ENCODE results near the gene NCAN. TPM values are rescaled to one million over a fixed set of nuclear protein-coding genes. Genes with fewer than 3 reads are reported as not detected.
A peak's percentile ranks its signal among the peaks of the same experiment; 100 is the strongest.

Gene NCAN
- total RNA-seq, 1 experiment from 2014 or later: 0.15 TPM

GRCh38 chr19:19223060-19223459 lies 11.3 kb downstream of the NCAN start:
- Histone ChIP-seq H3F3A (ENCODE audit: low read length, unreplicated experiment) (no peaks in the 10 kb centered on the region), H3K27me3 (ENCODE audit: low read length) (0 out of 2 replicates have a peak, but pooled peaks cover 4% of the 10 kb centered on the region), H3K9me2 (replicated peaks; ENCODE audit: low read length) (no peaks in the 10 kb centered on the region), H4K20me1 (ENCODE audit: low read length) (no peaks in the 10 kb centered on the region), H3K79me2 (ENCODE audit: low read length) (no peaks in the 10 kb centered on the region), H3K27ac (ENCODE audit: low read length) (no peak overlapping the region), H3K36me3 (ENCODE audit: low read depth, low read length) (no peaks in the 10 kb centered on the region), H3K4me2 (ENCODE audit: low read length) (no peak overlapping the region), H3K4me3 (ENCODE audit: low read length) (no peak overlapping the region), H3K9me3 (ENCODE audit: low read length) (no peaks in the 10 kb centered on the region), H2AFZ (ENCODE audit: low read length) (no peak overlapping the region), H3K4me1 (ENCODE audit: insufficient read depth, low read length) (no peaks in the 10 kb centered on the region; the same call in 1 of the 2 replicates), H3K9ac (ENCODE audit: low read length) (no peak overlapping the region)
- no peak for TF ChIP-seq EZH2 (IDR thresholded peaks at IDR 0.05; ENCODE audit: low read length, unreplicated experiment)
- no peak for TF ChIP-seq EZH2phosphoT487 (IDR thresholded peaks at IDR 0.05; ENCODE audit: borderline replicate concordance, low read length)
- TF ChIP-seq, protein P1, sequence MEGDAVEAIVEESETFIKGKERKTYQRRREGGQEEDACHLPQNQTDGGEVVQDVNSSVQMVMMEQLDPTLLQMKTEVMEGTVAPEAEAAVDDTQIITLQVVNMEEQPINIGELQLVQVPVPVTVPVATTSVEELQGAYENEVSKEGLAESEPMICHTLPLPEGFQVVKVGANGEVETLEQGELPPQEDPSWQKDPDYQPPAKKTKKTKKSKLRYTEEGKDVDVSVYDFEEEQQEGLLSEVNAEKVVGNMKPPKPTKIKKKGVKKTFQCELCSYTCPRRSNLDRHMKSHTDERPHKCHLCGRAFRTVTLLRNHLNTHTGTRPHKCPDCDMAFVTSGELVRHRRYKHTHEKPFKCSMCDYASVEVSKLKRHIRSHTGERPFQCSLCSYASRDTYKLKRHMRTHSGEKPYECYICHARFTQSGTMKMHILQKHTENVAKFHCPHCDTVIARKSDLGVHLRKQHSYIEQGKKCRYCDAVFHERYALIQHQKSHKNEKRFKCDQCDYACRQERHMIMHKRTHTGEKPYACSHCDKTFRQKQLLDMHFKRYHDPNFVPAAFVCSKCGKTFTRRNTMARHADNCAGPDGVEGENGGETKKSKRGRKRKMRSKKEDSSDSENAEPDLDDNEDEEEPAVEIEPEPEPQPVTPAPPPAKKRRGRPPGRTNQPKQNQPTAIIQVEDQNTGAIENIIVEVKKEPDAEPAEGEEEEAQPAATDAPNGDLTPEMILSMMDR (conservative IDR thresholded peaks at IDR 0.05; ENCODE audit: low read depth, low read length): no peak
- ChIA-PET CTCF (interaction anchor here (0.6 kb wide), 1 partner anchor 268 kb away, joined by 3 read pairs; no protein-coding TSS in a partner anchor), POLR2A (ENCODE audit: unreplicated experiment) (no interaction called here)
- intact Hi-C loops (cut with micrococcal nuclease): no loop called here
- ATAC-seq (no peak), DNase-seq (no peak)
- no TSS peak for BruUV-seq (replicated peaks)

GRCh38 chr19:19223636-19224035 lies 11.9 kb downstream of the NCAN start:
- DNase-seq: no peak
- no peaks in the 10 kb centered on the region; the same call in 1 of the 2 replicates for H3K4me1 ChIP-seq (ENCODE audit: insufficient read depth, low read length)
- H3K27me3 ChIP-seq (ENCODE audit: low read length): 0 out of 2 replicates have a peak, but pooled peaks cover 4% of the 10 kb centered on the region
- H3K4me2 ChIP-seq (ENCODE audit: low read length): no peak overlapping the region
- H3K4me3 ChIP-seq (ENCODE audit: low read length): no peak overlapping the region
- H4K20me1 ChIP-seq (ENCODE audit: low read length): no peaks in the 10 kb centered on the region
- no peak for ATAC-seq
- no peaks in the 10 kb centered on the region for H3K9me2 ChIP-seq (replicated peaks; ENCODE audit: low read length)
- no peak overlapping the region for H3K27ac ChIP-seq (ENCODE audit: low read length)
- TF ChIP-seq, protein P1 (conservative IDR thresholded peaks at IDR 0.05; ENCODE audit: low read depth, low read length): no peak
- TF ChIP-seq EZH2phosphoT487 (IDR thresholded peaks at IDR 0.05; ENCODE audit: borderline replicate concordance, low read length): no peak
- TF ChIP-seq EZH2 (IDR thresholded peaks at IDR 0.05; ENCODE audit: low read length, unreplicated experiment): no peak
- ChIA-PET CTCF (no interaction called here), POLR2A (ENCODE audit: unreplicated experiment) (no interaction called here)
- H3F3A ChIP-seq (ENCODE audit: low read length, unreplicated experiment): no peaks in the 10 kb centered on the region
- H3K79me2 ChIP-seq (ENCODE audit: low read length): no peaks in the 10 kb centered on the region
- no peaks in the 10 kb centered on the region for H3K9me3 ChIP-seq (ENCODE audit: low read length)
- BruUV-seq (replicated peaks): no TSS peak
- H3K9ac ChIP-seq (ENCODE audit: low read length): no peak overlapping the region
- H3K36me3 ChIP-seq (ENCODE audit: low read depth, low read length): no peaks in the 10 kb centered on the region
- intact Hi-C loops (cut with micrococcal nuclease): no loop called here
- H2AFZ ChIP-seq (ENCODE audit: low read length): no peak overlapping the region

DNA sequence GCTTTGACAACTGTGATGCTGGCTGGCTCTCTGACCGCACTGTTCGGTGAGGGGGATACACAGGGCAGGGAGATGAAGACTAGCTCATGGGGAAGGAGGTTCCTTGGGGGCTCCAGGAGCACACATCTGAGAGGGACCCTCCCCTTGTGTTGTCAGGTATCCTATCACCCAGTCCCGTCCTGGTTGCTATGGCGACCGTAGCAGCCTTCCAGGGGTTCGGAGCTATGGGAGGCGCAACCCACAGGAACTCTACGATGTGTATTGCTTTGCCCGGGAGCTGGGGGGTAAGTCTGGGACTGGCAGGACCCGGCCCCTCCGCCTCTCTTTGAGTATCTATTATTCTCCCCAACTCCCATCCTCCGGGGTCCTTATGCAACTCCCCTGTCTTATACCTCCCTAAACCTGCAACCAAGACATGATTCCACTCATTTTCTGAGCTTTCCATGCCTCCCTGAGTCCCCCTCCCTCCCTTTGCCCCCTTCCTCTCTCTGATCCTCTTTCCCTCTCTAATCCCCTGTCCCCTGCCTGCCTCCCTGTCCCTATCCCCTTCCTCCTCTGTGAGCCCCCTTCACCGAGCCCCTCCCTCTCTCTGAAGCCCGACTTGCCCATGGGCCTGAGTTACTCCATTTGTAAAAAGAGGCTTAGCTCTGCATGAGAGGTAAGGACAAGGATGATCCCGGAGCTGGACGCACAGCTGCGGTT lies 12.5 kb downstream of the NCAN start:
- no peaks in the 10 kb centered on the region for H3K79me2 ChIP-seq (ENCODE audit: low read length)
- 0 out of 2 replicates have a peak, but pooled peaks cover 4% of the 10 kb centered on the region for H3K27me3 ChIP-seq (ENCODE audit: low read length)
- no TSS peak for BruUV-seq (replicated peaks)
- DNase-seq: no peak
- ATAC-seq: no peak
- no peaks in the 10 kb centered on the region for H3K9me2 ChIP-seq (replicated peaks; ENCODE audit: low read length)
- H3F3A ChIP-seq (ENCODE audit: low read length, unreplicated experiment): no peaks in the 10 kb centered on the region
- no peak overlapping the region for H3K9ac ChIP-seq (ENCODE audit: low read length)
- POLR2A ChIA-PET (ENCODE audit: unreplicated experiment): no interaction called here
- peak overlapping the region; percentile 71 for H2AFZ ChIP-seq (ENCODE audit: low read length)
- no peak for TF ChIP-seq EZH2phosphoT487 (IDR thresholded peaks at IDR 0.05; ENCODE audit: borderline replicate concordance, low read length)
- TF ChIP-seq, protein P1 (conservative IDR thresholded peaks at IDR 0.05; ENCODE audit: low read depth, low read length): no peak
- no peaks in the 10 kb centered on the region for H3K9me3 ChIP-seq (ENCODE audit: low read length)
- H4K20me1 ChIP-seq (ENCODE audit: low read length): no peaks in the 10 kb centered on the region
- CTCF ChIA-PET: no interaction called here
- no peaks in the 10 kb centered on the region; the same call in 1 of the 2 replicates for H3K4me1 ChIP-seq (ENCODE audit: insufficient read depth, low read length)
- intact Hi-C loops (cut with micrococcal nuclease): no loop called here
- H3K4me3 ChIP-seq (ENCODE audit: low read length): peak overlapping the region; percentile 52; the same call in 1 of the 2 replicates
- no peak overlapping the region for H3K27ac ChIP-seq (ENCODE audit: low read length)
- peak overlapping the region; percentile 75 for H3K4me2 ChIP-seq (ENCODE audit: low read length)
- no peaks in the 10 kb centered on the region for H3K36me3 ChIP-seq (ENCODE audit: low read depth, low read length)

Data from PC-3 (cell line).